Measurements from ENCODE around the gene BCAS4.
"Not testable (repeated sequence)": the region's sequence is repeated elsewhere in the genome, so short reads cannot be mapped to it uniquely, and the experiment has no call there.

The BCAS4 gene

GRCh38 chr20:50800986-50801746, 6.3 kb downstream of the BCAS4 start:
- H3K27ac Mint-ChIP-seq = peak overlapping the region; percentile 23

GRCh38 chr20:50801747-50802125, 6.9 kb downstream of the BCAS4 start:
- H3K36me3 Mint-ChIP-seq (ENCODE audit: low read depth) = peaks cover 1% of the 10 kb centered on the region
- peaks cover 35% of the 10 kb centered on the region for H3K4me1 Mint-ChIP-seq (ENCODE audit: low read depth)
- DNase-seq = no peak
- no peaks in the 10 kb centered on the region for H3K27me3 Mint-ChIP-seq
- H3K27ac Mint-ChIP-seq = peak overlapping the region; percentile 23
- no peak overlapping the region for H3K4me3 Mint-ChIP-seq
- H3K9me3 Mint-ChIP-seq = no peaks in the 10 kb centered on the region

More at GRCh38 chr20:50800986-50801746, 6.3 kb downstream of the BCAS4 start:
- not testable (repeated sequence) for H3K27me3 Mint-ChIP-seq; H3K36me3 Mint-ChIP-seq (ENCODE audit: low read depth); H3K4me3 Mint-ChIP-seq; H3K9me3 Mint-ChIP-seq; DNase-seq
- peaks cover 32% of the 10 kb centered on the region for H3K4me1 Mint-ChIP-seq (ENCODE audit: low read depth)

- DNase-seq = no peak
- H3K4me3 Mint-ChIP-seq = no peak overlapping the region
- H3K4me1 Mint-ChIP-seq (ENCODE audit: low read depth) = peaks cover 32% of the 10 kb centered on the region
- H3K27ac Mint-ChIP-seq = no peak overlapping the region
- H3K36me3 Mint-ChIP-seq (ENCODE audit: low read depth) = no peaks in the 10 kb centered on the region
- H3K9me3 Mint-ChIP-seq = no peaks in the 10 kb centered on the region
- H3K27me3 Mint-ChIP-seq = no peaks in the 10 kb centered on the region
Measured at GRCh38 chr20:50802289-50802688, 7.4 kb downstream of the BCAS4 start.

- Mint-ChIP-seq H3K4me3 (peak overlapping the region; percentile 53), H3K27me3 (no peaks in the 10 kb centered on the region), H3K27ac (peak overlapping the region; percentile 89), H3K36me3 (ENCODE audit: low read depth) (peaks cover 1% of the 10 kb centered on the region), H3K4me1 (ENCODE audit: low read depth) (peaks cover 35% of the 10 kb centered on the region), H3K9me3 (no peaks in the 10 kb centered on the region)
- DNase-seq = peak; percentile 49
Measured at GRCh38 chr20:50804437-50805348, 9.8 kb downstream of the BCAS4 start.

- DNase-seq = no peak
- peak overlapping the region; percentile 53 for H3K4me3 Mint-ChIP-seq
- no peaks in the 10 kb centered on the region for H3K9me3 Mint-ChIP-seq
- peaks cover 1% of the 10 kb centered on the region for H3K36me3 Mint-ChIP-seq (ENCODE audit: low read depth)
- H3K27ac Mint-ChIP-seq = peak overlapping the region; percentile 89
- H3K4me1 Mint-ChIP-seq (ENCODE audit: low read depth) = peaks cover 38% of the 10 kb centered on the region
- no peaks in the 10 kb centered on the region for H3K27me3 Mint-ChIP-seq
Measured at GRCh38 chr20:50805349-50805684, 10.5 kb downstream of the BCAS4 start.

- Mint-ChIP-seq H3K27ac (peak overlapping the region; percentile 89), H3K36me3 (ENCODE audit: low read depth) (peaks cover 1% of the 10 kb centered on the region), H3K4me3 (no peak overlapping the region), H3K4me1 (ENCODE audit: low read depth) (peaks cover 42% of the 10 kb centered on the region), H3K9me3 (no peaks in the 10 kb centered on the region), H3K27me3 (no peaks in the 10 kb centered on the region)
- no peak for DNase-seq
Measured at GRCh38 chr20:50806126-50806768, 11.4 kb downstream of the BCAS4 start.

- Mint-ChIP-seq H3K36me3 (ENCODE audit: low read depth) (peaks cover 1% of the 10 kb centered on the region), H3K4me3 (no peak overlapping the region), H3K27me3 (no peaks in the 10 kb centered on the region), H3K9me3 (no peaks in the 10 kb centered on the region), H3K27ac (peak overlapping the region; percentile 2), H3K4me1 (ENCODE audit: low read depth) (peaks cover 46% of the 10 kb centered on the region)
- DNase-seq = no peak
Measured at GRCh38 chr20:50810063-50810462, 15.2 kb downstream of the BCAS4 start.

GRCh38 chr20:50810842-50811241, 16.0 kb downstream of the BCAS4 start:
- peaks cover 1% of the 10 kb centered on the region for H3K36me3 Mint-ChIP-seq (ENCODE audit: low read depth)
- no peak for DNase-seq
- H3K4me1 Mint-ChIP-seq (ENCODE audit: low read depth) = peaks cover 47% of the 10 kb centered on the region
- H3K27ac Mint-ChIP-seq = peak overlapping the region; percentile 66
- no peaks in the 10 kb centered on the region for H3K9me3 Mint-ChIP-seq
- H3K27me3 Mint-ChIP-seq = no peaks in the 10 kb centered on the region
- H3K4me3 Mint-ChIP-seq = no peak overlapping the region

- DNase-seq = no peak
- Mint-ChIP-seq H3K27ac (peak overlapping the region; percentile 2), H3K9me3 (no peaks in the 10 kb centered on the region), H3K36me3 (ENCODE audit: low read depth) (peaks cover 5% of the 10 kb centered on the region), H3K4me3 (no peak overlapping the region), H3K27me3 (no peaks in the 10 kb centered on the region), H3K4me1 (ENCODE audit: low read depth) (peaks cover 57% of the 10 kb centered on the region)
Measured at GRCh38 chr20:50813101-50813643, 18.3 kb downstream of the BCAS4 start.

GRCh38 chr20:50813801-50814200, 18.9 kb downstream of the BCAS4 start:
- no peak for DNase-seq
- H3K27me3 Mint-ChIP-seq = no peaks in the 10 kb centered on the region
- H3K36me3 Mint-ChIP-seq (ENCODE audit: low read depth) = peaks cover 9% of the 10 kb centered on the region
- H3K4me3 Mint-ChIP-seq = no peak overlapping the region
- peaks cover 2% of the 10 kb centered on the region for H3K9me3 Mint-ChIP-seq
- H3K27ac Mint-ChIP-seq = peak overlapping the region; percentile 74
- peaks cover 59% of the 10 kb centered on the region for H3K4me1 Mint-ChIP-seq (ENCODE audit: low read depth)

- H3K4me1 Mint-ChIP-seq (ENCODE audit: low read depth) = peaks cover 58% of the 10 kb centered on the region
- H3K27ac Mint-ChIP-seq = peak overlapping the region; percentile 74
- no peaks in the 10 kb centered on the region for H3K27me3 Mint-ChIP-seq
- peaks cover 14% of the 10 kb centered on the region for H3K36me3 Mint-ChIP-seq (ENCODE audit: low read depth)
- no peak for DNase-seq
- H3K9me3 Mint-ChIP-seq = peaks cover 2% of the 10 kb centered on the region
- peak overlapping the region; percentile 65 for H3K4me3 Mint-ChIP-seq
Measured at GRCh38 chr20:50814438-50815161, 19.7 kb downstream of the BCAS4 start.

GRCh38 chr20:50815162-50815989, 20.5 kb downstream of the BCAS4 start:
- Mint-ChIP-seq H3K27me3 (no peaks in the 10 kb centered on the region), H3K4me3 (peak overlapping the region; percentile 65), H3K9me3 (peaks cover 2% of the 10 kb centered on the region), H3K27ac (peak overlapping the region; percentile 87), H3K4me1 (ENCODE audit: low read depth) (peaks cover 55% of the 10 kb centered on the region), H3K36me3 (ENCODE audit: low read depth) (peaks cover 21% of the 10 kb centered on the region)
- peak; percentile 42 for DNase-seq

- H3K36me3 Mint-ChIP-seq (ENCODE audit: low read depth) = peaks cover 29% of the 10 kb centered on the region
- H3K27me3 Mint-ChIP-seq = no peaks in the 10 kb centered on the region
- DNase-seq = no peak
- H3K9me3 Mint-ChIP-seq = peaks cover 2% of the 10 kb centered on the region
- H3K4me1 Mint-ChIP-seq (ENCODE audit: low read depth) = peaks cover 62% of the 10 kb centered on the region
- H3K27ac Mint-ChIP-seq = peak overlapping the region; percentile 98
- H3K4me3 Mint-ChIP-seq = peak overlapping the region; percentile 54
Measured at GRCh38 chr20:50817776-50818172, 22.9 kb downstream of the BCAS4 start.
